Cardiac fibroblast (primary cell): Measurements from ENCODE around the gene GALP.
"Not testable (repeated sequence)": the region's sequence is repeated elsewhere in the genome, so short reads cannot be mapped to it uniquely, and the experiment has no call there.

ENCODE experiments used
- DNase-seq, 2 donors: peaks; one replicate each; pipeline versions ENCODE4 v3.0.0 to v3.0.0-alpha.2; 2010; ENCODE audit warnings: low read depth in 2 of 2
- H3K4me3 ChIP-seq, 2 donors: replicated peaks in 1 of 2; 1 replicate in 1 of 2; 2 replicates in 1 of 2; pipeline ENCODE4 v1.5.1; 2011; ENCODE audit warnings: low read depth in 2 of 2, low read length in 2 of 2, mild to moderate bottlenecking in 2 of 2, moderate library complexity in 1 of 2
- CTCF ChIP-seq: IDR thresholded peaks from one replicate; pipeline ENCODE4 v1.5.1; 2011; ENCODE audit warnings: low read depth, mild to moderate bottlenecking, low read length, inconsistent platforms

GALP gene

GRCh38 chr19:56175861-56176307, at the start of gene GALP:
Gene GALP, plus strand, starts transcription at chr19:56176008. Its CDS starts 1,101 bp downstream, at chr19:56177109.
- H3K4me3 ChIP-seq, DNase-seq: not testable (repeated sequence)

- no peak for TF ChIP-seq CTCF
- DNase-seq: no peak
- no peak overlapping the region for H3K4me3 ChIP-seq
Measured at GRCh38 chr19:56126983-56127780, 48.6 kb upstream of the GALP start.

- DNase-seq: no peak
- TF ChIP-seq CTCF: no peak
Measured at GRCh38 chr19:56130006-56130405, 45.8 kb upstream of the GALP start.

GRCh38 chr19:56131651-56132050, 44.2 kb upstream of the GALP start:
- no peak for TF ChIP-seq CTCF
- no peak overlapping the region for H3K4me3 ChIP-seq
- DNase-seq: no peak

More at GRCh38 chr19:56130006-56130405, 45.8 kb upstream of the GALP start:
- no peak overlapping the region for H3K4me3 ChIP-seq

- DNase-seq: peak; percentile 26 to 83
- no peak for TF ChIP-seq CTCF
- H3K4me3 ChIP-seq: no peak overlapping the region
Measured at GRCh38 chr19:56132316-56132822, 43.4 kb upstream of the GALP start.

GRCh38 chr19:56133858-56134653, 41.8 kb upstream of the GALP start:
- no peak overlapping the region for H3K4me3 ChIP-seq
- no peak for TF ChIP-seq CTCF
- peak in 1 of 2 donors; percentile 46 for DNase-seq

- TF ChIP-seq CTCF: no peak
Measured at GRCh38 chr19:56134654-56134921, 41.2 kb upstream of the GALP start.

More at GRCh38 chr19:56134654-56134921, 41.2 kb upstream of the GALP start:
- no peak overlapping the region for H3K4me3 ChIP-seq
- DNase-seq: no peak
